Pericardium fibroblast (primary cell): Measurements from ENCODE around the gene FOXP2. TPM values are rescaled to one million over a fixed set of nuclear protein-coding genes. Genes with fewer than 3 reads are reported as not detected.

Experiments used
- total RNA-seq: library from RNA; depleted of rRNA; stranded (reverse); fragments of >200 nt; gene quantifications from 2 replicates; pipeline ENCODE4 v1.2.3, GENCODE V29; 2015

The FOXP2 gene
- 0.58 and 3.3 TPM in 2 replicates for total RNA-seq

GRCh38 chr7:114414156-114415063 lies at the start of gene FOXP2:
TSS of gene FOXP2 (plus strand) at chr7:114414815. CDS start at chr7:114426512, 11,697 bp downstream.

